ENCODE data around the gene PIGU. TPM values are rescaled to one million over a fixed set of nuclear protein-coding genes. Genes with fewer than 3 reads are reported as not detected.
"Not testable (repeated sequence)": the region's sequence is repeated elsewhere in the genome, so short reads cannot be mapped to it uniquely, and the experiment has no call there.

Gene PIGU
- total and polyA plus RNA-seq, 7 donors = 6.6 to 26.8 (median 11.1) TPM

DNA sequence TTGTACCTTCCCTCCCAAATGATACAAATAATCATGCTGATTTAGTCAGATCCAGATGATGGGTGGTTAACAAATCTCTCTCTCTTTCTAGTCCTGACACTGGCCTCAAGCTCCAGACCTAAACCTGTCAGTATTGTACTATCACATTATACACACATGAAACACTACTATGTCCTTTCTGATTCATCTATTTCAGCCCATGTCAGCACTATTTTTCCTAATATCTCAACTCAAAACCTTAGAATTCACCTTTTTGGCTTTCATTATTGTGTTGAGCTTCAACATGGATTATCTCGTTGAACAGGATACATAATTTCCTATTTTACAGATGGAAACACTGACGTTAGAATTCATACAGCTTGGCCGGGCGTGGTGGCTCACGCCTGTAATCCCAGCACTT is 3.5 kb downstream of the PIGU start:
- DNase-seq = no peak
- no peak overlapping the region for H3K27ac ChIP-seq
- 81 to 93% methylated on average over 5 of the region's 5 CpGs for WGBS, 2 donors
- TF ChIP-seq POLR2A (IDR thresholded peaks at IDR 0.05) (no peak), POLR2AphosphoS5 (IDR thresholded peaks at IDR 0.05) (no peak), EP300 (IDR thresholded peaks at IDR 0.05) (no peak)
- TF ChIP-seq, protein P1, sequence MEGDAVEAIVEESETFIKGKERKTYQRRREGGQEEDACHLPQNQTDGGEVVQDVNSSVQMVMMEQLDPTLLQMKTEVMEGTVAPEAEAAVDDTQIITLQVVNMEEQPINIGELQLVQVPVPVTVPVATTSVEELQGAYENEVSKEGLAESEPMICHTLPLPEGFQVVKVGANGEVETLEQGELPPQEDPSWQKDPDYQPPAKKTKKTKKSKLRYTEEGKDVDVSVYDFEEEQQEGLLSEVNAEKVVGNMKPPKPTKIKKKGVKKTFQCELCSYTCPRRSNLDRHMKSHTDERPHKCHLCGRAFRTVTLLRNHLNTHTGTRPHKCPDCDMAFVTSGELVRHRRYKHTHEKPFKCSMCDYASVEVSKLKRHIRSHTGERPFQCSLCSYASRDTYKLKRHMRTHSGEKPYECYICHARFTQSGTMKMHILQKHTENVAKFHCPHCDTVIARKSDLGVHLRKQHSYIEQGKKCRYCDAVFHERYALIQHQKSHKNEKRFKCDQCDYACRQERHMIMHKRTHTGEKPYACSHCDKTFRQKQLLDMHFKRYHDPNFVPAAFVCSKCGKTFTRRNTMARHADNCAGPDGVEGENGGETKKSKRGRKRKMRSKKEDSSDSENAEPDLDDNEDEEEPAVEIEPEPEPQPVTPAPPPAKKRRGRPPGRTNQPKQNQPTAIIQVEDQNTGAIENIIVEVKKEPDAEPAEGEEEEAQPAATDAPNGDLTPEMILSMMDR (IDR thresholded peaks at IDR 0.05) = no peak
- H3K27me3 ChIP-seq = no peaks in the 10 kb centered on the region
- no peaks in the 10 kb centered on the region for H3K36me3 ChIP-seq
- no peaks in the 10 kb centered on the region for H3K9me3 ChIP-seq
- peaks cover 0 to 17% (median 11%) of the 10 kb centered on the region in 4 donors for H3K4me1 ChIP-seq
- no peak overlapping the region for H3K4me3 ChIP-seq
- intact Hi-C loops (cut with DNase I) = no loop called here

DNA sequence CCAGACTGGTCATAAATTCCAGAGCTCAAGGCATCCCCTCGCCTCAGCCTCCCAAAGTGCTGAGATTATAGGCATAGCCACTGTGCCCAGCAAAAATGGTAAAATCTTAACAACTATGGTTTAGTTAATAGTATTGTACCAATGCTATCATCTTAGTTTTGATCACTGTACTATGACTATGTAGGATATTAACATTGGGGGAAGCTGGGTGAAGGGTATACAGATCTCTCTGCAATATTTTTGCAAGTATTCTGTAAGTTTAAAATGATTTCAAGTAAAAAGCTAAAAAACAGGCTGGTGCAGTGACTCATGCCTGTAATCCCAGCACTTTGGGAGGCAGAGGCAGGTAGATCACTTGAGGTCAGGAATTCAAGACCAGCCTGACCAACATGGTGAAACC is 7.8 kb downstream of the PIGU start:
- TF ChIP-seq POLR2A (IDR thresholded peaks at IDR 0.05) = no peak
- TF ChIP-seq EP300 (IDR thresholded peaks at IDR 0.05) = no peak
- TF ChIP-seq, protein P1 (IDR thresholded peaks at IDR 0.05) = no peak
- TF ChIP-seq POLR2AphosphoS5 (IDR thresholded peaks at IDR 0.05) = no peak
- Histone ChIP-seq H3K9me3 (no peaks in the 10 kb centered on the region), H3K36me3 (no peaks in the 10 kb centered on the region), H3K4me1 (no peaks in the 10 kb centered on the region), H3K27me3 (no peaks in the 10 kb centered on the region), H3K27ac (no peak overlapping the region), H3K4me3 (no peak overlapping the region)
- intact Hi-C loops (cut with DNase I) = no loop called here
- no peak for DNase-seq
- WGBS, 2 donors = 98% methylated on average over 1 of the region's 1 CpG

DNA sequence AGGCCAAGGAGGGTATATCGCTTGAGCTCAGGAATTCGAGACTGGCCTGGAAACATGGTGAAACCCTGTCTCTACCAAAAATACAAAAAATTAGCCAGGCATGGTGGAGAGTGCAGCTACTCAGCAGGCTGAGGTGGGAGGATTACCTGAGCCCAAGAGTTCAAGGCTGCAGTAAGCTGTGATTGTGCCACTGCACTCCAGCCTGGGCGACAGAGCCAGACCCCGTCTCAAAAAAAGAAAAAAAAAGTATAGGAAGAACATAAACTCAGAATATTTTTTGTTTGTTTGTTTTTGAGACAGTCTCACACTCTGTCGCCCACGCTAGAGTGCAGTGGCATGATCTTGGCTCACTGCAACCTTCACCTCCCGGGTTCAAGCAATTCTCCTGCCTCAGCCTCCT is 12.1 kb downstream of the PIGU start:
- H3K36me3 ChIP-seq; DNase-seq; H3K4me1 ChIP-seq; intact Hi-C loops (cut with DNase I); H3K4me3 ChIP-seq; H3K27ac ChIP-seq; H3K9me3 ChIP-seq; H3K27me3 ChIP-seq: not testable (repeated sequence)
- WGBS, 2 donors = 97 to 98% methylated on average over 7 of the region's 7 CpGs

DNA sequence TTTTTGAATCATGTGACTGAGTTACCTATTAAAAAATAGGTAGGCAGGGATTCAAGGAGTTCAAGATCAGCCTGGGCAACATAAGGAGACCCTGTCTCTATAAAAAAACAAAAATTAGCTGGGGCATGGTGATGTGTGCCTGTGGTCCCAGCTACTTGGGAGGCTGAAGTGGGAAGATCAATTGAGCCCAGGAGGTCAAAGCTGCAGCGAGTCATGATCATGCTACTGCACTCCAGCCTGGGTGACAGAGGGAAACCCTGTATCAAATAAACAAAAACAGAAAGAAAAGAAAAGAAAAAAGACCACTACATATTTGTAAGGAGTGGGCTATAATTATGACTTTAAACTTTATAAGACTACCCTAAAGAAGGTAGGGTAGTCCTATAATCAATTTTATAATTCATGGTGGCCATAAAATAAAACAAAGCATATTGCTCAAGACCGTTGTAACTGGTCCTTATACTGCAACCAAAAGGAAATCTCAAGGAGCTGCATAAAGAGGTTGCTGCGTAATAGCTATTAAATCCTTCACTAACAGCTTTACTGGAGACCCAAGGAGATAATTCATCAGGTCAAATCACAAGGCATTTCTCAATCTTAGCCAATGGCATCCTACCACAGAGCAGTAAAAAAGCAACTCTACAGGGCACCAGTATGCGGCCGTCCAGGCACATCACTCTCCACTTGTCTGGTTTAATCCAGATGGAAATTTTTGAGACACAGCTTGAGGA is 13.5 kb downstream of the PIGU start:
- WGBS, 2 donors = 72 to 84% methylated on average over 5 of the region's 5 CpGs
- DNase-seq = no peak
- TF ChIP-seq POLR2AphosphoS5 (IDR thresholded peaks at IDR 0.05) = no peak
- TF ChIP-seq POLR2A (IDR thresholded peaks at IDR 0.05) = no peak
- TF ChIP-seq, protein P1 (IDR thresholded peaks at IDR 0.05) = no peak
- no peak for TF ChIP-seq EP300 (IDR thresholded peaks at IDR 0.05)

DNA sequence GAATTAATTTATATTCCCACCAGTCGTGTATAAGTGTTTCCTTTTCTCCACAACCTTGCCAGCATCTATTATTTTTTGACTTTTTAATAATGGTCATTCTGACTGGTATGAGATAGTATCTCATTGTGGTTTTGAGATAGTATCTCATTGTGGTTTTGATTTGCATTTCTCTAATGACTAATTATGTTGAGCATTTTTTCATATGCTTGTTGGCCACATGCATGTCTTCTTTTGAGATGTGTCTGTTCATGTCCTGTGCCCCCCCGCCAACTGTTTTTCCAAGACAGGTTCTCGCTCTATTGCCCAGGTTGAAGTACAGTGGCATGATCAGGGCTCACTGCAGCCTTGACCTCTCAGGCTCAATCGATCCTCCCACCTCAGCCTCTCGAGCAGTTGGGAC is 15.1 kb downstream of the PIGU start:
- H3K36me3 ChIP-seq; H3K27ac ChIP-seq; H3K27me3 ChIP-seq; intact Hi-C loops (cut with DNase I); DNase-seq; H3K9me3 ChIP-seq; H3K4me3 ChIP-seq; H3K4me1 ChIP-seq: not testable (repeated sequence)
- 84 to 89% methylated on average over 5 of the region's 5 CpGs for WGBS, 2 donors

More for the DNA sequence above, 13.5 kb downstream of the PIGU start:
- intact Hi-C loops (cut with DNase I) = no loop called here
- Histone ChIP-seq H3K27ac (no peak overlapping the region), H3K4me3 (no peak overlapping the region), H3K27me3 (no peaks in the 10 kb centered on the region), H3K9me3 (no peaks in the 10 kb centered on the region), H3K36me3 (no peaks in the 10 kb centered on the region), H3K4me1 (no peaks in the 10 kb centered on the region)

DNA sequence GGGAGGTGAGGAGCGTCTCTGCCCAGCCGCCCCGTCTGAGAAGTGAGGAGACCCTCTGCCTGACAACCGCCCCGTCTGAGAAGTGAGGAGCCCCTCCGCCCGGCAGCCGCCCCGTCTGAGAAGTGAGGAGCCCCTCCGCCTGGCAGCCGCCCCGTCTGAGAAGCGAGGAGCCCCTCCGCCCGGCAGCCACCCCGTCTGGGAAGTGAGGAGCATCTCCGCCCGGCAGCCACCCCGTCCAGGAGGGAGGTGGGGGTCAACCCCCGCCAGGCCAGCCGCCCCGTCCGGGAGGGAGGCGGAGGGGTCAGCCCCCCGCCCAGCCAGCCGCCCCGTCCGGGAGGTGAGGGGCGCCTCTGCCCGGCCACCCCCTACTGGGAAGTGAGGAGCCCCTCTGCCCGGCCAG is 18.2 kb downstream of the PIGU start:
- H3K9me3 ChIP-seq; H3K36me3 ChIP-seq; intact Hi-C loops (cut with DNase I); H3K4me1 ChIP-seq; DNase-seq; H3K27me3 ChIP-seq; H3K4me3 ChIP-seq; H3K27ac ChIP-seq: not testable (repeated sequence)
- WGBS, 2 donors = 95 to 99% methylated on average over 31 of the region's 31 CpGs
